Esophagus squamous epithelium (tissue), 4 donors: ENCODE measurements around the gene TMC3.

ENCODE experiments used
- POLR2A ChIP-seq, 4 donors: fragments of 450-650 bp; IDR thresholded peaks; one replicate each; pipeline ENCODE4 v1.6.1; 2017; ENCODE audit warnings: antibody characterized with exemption in 4 of 4, mild to moderate bottlenecking in 4 of 4, moderate library complexity in 3 of 4
- TF ChIP-seq, protein P1 (sequence below), 6 experiments: fragments of 450-650 bp in 4 of 6; fragments of 200-600 bp in 2 of 6; sonication (generic) in 2 of 6; IDR thresholded peaks; one replicate each; pipeline ENCODE4 v1.5.1; 2016 to 2019; ENCODE audit warnings: antibody characterized with exemption in 6 of 6, mild to moderate bottlenecking in 4 of 6, moderate library complexity in 4 of 6

- TF ChIP-seq, protein P1, sequence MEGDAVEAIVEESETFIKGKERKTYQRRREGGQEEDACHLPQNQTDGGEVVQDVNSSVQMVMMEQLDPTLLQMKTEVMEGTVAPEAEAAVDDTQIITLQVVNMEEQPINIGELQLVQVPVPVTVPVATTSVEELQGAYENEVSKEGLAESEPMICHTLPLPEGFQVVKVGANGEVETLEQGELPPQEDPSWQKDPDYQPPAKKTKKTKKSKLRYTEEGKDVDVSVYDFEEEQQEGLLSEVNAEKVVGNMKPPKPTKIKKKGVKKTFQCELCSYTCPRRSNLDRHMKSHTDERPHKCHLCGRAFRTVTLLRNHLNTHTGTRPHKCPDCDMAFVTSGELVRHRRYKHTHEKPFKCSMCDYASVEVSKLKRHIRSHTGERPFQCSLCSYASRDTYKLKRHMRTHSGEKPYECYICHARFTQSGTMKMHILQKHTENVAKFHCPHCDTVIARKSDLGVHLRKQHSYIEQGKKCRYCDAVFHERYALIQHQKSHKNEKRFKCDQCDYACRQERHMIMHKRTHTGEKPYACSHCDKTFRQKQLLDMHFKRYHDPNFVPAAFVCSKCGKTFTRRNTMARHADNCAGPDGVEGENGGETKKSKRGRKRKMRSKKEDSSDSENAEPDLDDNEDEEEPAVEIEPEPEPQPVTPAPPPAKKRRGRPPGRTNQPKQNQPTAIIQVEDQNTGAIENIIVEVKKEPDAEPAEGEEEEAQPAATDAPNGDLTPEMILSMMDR (IDR thresholded peaks at IDR 0.05), result no peak
- no peak for TF ChIP-seq POLR2A (IDR thresholded peaks at IDR 0.05)
These were observed 61.0 kb downstream of the TMC3 start for GRCh38 chr15:81312790-81313543.
